GM10266 (cell line): ENCODE data around the gene POP4.

Source experiments
- DNase-seq: peaks from one replicate; pipeline ENCODE4 v3.0.0; 2012; ENCODE audit errors: extremely low spot score
- TF ChIP-seq, protein P1 (sequence below): IDR thresholded peaks from 2 replicates; pipeline ENCODE4 v1.5.1; 2012; ENCODE audit warnings: mild to moderate bottlenecking, low read depth; ENCODE audit not compliant: control insufficient read depth, insufficient read depth; ENCODE audit errors: missing control alignments

Gene POP4

DNA sequence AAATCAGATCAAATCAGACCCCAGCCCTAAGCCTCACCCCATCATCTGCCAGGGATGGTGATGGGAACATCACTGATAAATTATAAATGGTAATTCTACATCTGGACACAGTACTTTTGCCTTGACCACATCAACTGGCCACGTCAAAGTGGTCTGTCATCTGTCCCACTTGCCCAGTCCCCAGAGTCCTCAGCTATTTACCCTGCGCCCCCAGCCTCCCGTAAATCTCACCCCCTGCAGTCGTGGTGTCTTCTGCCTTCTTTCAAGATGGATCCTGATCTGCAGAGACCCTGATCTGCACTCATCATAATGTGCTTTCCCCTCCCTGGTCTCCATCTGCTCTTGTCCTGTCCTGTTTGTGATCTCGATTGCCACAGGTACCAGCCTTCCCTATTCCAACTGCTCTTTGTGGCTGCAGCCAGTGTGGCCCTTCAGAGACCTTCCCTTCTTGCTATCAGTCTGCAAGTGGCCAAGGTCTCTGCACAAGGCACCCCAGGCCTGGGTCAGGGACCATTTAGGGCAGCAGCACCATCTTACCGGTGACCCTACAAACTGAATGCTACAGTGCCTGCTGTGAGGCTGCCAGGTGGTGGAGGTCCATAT is 26.7 kb upstream of the POP4 start:
- no peak for DNase-seq
- TF ChIP-seq, protein P1, sequence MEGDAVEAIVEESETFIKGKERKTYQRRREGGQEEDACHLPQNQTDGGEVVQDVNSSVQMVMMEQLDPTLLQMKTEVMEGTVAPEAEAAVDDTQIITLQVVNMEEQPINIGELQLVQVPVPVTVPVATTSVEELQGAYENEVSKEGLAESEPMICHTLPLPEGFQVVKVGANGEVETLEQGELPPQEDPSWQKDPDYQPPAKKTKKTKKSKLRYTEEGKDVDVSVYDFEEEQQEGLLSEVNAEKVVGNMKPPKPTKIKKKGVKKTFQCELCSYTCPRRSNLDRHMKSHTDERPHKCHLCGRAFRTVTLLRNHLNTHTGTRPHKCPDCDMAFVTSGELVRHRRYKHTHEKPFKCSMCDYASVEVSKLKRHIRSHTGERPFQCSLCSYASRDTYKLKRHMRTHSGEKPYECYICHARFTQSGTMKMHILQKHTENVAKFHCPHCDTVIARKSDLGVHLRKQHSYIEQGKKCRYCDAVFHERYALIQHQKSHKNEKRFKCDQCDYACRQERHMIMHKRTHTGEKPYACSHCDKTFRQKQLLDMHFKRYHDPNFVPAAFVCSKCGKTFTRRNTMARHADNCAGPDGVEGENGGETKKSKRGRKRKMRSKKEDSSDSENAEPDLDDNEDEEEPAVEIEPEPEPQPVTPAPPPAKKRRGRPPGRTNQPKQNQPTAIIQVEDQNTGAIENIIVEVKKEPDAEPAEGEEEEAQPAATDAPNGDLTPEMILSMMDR: no peak

DNA sequence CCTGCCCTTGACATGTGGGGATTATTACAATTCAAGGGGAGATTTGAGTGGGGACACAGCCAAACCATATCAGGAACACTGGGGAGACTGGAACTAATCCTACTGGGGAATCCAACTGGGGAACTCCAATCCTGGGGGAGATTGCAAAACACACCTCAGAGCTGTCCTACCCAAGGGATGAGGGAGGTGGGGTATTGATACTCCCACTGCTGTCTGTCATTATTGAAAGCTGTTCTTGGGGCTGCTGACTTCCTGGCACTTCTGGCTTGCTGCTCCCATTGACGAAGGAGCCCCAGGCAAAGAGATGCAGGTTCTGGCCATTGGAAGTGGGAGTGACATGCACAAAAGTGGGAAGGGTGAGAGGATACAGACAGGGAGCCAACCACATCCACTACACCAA is 24.7 kb upstream of the POP4 start:
- no peak for DNase-seq
- TF ChIP-seq, protein P1: no peak

DNA sequence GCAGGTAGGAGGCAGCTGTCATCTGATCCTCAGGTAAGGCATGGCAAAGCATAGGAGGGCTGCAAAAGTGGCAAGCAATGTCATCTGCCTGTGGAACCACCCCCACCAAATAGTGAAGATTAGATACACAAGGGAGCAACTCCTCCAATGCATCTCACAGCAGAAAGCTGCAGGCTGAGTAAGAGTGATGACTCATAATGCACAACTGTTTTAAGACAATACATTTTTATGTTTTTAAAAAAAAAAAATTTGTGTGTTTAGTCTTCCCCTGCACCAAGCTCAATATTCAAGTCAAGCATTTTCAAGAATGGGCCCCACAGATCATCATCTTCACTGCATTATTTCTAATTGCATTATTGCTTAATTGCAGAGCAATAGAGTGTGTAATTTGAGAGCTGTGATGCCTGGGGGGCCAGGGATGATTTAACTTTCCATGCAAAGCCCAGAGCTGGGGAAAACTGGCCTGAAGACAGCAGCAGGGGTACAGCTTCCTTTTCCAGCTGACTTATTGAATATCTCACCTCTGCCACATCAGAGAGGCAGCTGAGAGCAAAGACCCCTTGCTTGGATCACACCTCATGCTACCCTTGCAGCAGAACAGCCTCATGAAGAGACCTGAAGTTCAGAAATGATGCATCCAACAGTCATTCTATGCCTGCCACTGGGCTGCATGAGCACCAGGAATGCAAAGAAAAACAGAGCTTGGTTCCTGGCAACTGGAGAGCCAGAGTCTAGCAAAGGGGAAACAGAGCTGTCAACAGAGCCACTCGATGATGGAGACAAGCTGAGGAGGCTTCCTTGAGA is 22.7 kb upstream of the POP4 start:
- no peak for DNase-seq
- TF ChIP-seq, protein P1: no peak

DNA sequence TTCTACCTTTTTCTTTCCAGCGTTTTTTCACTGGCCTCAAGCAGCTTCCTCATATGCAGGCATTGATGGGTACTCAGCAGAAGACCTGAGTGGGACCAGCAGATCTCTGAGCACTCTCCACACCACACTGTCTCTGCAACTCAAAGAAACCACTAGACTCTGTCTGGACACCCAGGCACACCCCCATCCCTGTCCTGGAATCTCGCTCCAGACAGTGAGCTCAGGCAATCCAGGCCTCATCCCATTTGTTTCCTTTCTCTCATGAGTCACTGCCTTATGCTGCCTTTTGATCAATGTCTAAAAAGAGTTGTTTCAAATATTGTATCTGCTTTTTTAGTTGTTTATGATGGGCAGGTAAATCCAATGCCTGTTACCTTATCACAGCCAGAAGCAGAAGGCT is 19.7 kb upstream of the POP4 start:
- no peak for DNase-seq
- TF ChIP-seq, protein P1: no peak

DNA sequence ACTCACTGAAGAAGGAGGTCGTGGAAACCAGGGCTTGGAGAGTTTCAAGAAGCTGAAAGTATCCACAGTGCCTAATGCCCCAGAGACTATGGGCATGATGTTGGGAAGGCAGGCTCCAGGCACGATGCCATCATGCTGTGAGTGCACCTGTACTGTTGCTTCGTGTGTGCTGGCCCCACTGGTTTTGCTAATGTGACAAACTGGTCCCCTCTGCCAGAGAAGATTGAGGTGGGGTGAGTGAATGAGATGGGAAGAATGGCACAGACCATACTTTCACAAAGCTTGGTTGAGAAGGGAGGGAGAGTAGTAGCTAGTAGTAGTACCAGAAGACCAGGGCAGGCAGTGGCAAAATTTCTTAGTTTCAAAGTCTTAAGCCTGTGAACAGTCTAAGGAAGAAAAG is 19.0 kb upstream of the POP4 start:
- TF ChIP-seq, protein P1: no peak
- no peak for DNase-seq

DNA sequence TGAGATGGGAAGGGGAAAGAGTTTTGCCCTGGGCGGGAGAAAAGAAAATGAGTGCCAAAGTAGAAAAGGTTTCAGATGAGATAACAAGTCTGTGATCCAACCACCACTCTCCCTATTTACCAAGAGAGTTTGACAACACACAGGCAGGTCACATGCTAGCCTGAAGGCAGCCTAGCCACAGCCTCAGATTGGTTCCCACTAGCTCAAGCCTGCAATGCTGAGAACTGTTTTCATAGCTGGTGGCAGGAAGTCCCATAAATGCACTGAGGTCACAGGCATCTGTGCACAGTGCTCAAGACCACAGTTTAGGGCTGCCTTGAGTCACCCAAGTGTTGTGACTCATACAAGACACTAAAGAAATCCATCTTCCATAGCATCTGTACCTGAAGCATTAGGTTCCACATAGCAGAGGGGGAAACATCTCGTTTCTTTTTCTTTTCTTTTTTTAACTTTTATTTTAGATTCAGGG is 18.5 kb upstream of the POP4 start:
- DNase-seq: peak; percentile 42
- TF ChIP-seq, protein P1: peak; percentile 4

DNA sequence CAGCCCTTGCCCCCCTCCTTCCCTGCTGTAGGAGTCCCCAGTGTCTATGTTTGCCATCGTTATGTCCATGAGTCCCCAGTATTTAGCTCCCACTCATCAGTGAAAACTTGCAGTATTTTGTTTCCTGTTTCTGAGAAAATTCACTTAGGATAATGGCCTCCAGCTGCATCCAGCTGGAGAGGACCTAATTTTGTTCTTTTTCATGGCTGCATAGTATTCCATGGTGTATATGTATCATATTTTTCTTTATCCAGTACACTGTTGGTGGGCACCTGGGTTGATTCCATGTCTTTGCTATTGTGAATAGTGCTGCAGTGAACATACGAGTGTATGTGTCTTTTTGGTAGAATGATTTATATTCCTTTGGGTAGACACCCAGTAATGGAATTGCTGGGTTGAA is 18.0 kb upstream of the POP4 start:
- TF ChIP-seq, protein P1: no peak
- DNase-seq: no peak
